Stimulated activated naive CD8-positive, alpha-beta T cell treated with anti-CD3 and anti-CD28 coated beads, Interleukin-15, Interleukin-2, amounts not matched to agents 100 U/mL and 50 U/mL, for 24 hours (primary cell): Measurements from ENCODE around the gene MLXIPL.
"Not testable (repeated sequence)": the region's sequence is repeated elsewhere in the genome, so short reads cannot be mapped to it uniquely, and the experiment has no call there.

Source experiments
- ATAC-seq: fragments of 150-1000 bp; cut with Tn5 transposase; one replicate; pipeline ENCODE4 v1.10.0; 2021
- DNase-seq: peaks from one replicate; pipeline ENCODE4 v3.0.0; 2021

The MLXIPL gene

DNA sequence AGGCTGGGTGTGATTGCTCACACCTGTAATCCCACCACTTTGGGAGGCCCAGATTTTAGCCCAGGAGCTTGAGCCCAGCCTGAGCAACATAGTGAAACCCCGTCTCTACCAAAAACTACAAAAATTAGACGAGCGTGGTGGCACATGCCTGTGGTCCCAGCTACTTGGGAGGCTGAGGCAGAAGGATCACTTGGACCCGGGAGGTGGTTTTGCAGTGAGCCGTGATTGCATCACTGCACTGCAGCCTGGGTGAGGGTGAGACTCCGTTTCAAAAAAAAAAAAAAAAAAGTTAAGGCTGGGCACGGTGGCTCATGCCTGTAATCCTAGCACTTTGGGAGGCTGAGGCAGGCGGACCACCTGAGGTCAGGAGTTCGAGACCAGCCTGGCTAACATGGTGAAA is 43.3 kb downstream of the MLXIPL start:
- not testable (repeated sequence) for ATAC-seq, DNase-seq

GRCh38 chr7:73578342-73579128 is 45.8 kb downstream of the MLXIPL start, which contains the start of gene TBL2:
Gene TBL2, minus strand, starts transcription at chr7:73578579. Its CDS starts 30 bp downstream, at chr7:73578549.
- ATAC-seq, result peak; percentile 93
- DNase-seq, result peak; percentile 100

GRCh38 chr7:73577627-73578341 is 46.5 kb downstream of the MLXIPL start:
- DNase-seq (no peak), ATAC-seq (no peak)

DNA sequence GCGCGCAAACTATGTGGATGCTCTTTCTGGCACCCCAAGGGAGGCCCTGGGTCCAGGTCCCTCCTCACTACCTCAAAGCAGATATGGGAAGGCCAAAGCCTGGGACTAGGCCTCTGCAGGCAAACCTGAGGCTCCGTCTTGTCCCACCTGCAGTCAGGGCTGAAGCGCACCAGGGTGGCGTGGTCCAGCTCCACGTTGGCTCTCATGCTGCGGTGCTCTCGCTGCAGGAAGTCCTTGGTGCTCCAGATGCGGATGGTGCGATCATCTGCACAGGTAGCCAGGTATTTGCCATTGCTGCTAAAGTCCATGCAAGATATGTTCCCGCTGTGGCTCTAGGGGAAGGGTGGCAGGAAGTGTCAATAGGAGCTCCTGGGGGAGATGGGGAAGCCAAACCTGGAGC is 50.5 kb downstream of the MLXIPL start:
- DNase-seq (no peak), ATAC-seq (no peak)

- ATAC-seq, result no peak
Observed at GRCh38 chr7:73573276-73573675, 51.0 kb downstream of the MLXIPL start.

DNA sequence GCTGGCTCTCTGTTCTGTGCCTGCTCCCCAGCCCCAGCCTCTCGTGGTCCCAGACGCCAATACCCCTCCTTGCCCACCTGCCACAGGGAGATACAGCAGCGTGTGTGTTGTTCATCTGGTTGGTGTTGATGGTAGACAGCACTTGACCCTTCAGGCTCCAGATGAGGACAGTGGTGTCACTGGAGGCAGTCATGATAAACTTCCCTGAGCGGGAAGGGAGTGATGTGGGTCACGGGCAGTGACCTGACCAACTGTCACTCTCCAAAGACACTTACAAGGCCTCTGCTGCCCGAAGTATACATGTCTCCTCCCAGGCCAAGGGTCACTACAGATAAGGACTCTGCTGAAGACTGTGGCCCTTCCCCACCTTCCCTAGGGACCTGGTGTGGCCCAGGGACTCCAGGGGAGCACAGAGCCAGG is 51.5 kb downstream of the MLXIPL start:
- ATAC-seq (no peak), DNase-seq (no peak)

More at GRCh38 chr7:73573276-73573675, 51.0 kb downstream of the MLXIPL start:
- DNase-seq, result no peak

DNA sequence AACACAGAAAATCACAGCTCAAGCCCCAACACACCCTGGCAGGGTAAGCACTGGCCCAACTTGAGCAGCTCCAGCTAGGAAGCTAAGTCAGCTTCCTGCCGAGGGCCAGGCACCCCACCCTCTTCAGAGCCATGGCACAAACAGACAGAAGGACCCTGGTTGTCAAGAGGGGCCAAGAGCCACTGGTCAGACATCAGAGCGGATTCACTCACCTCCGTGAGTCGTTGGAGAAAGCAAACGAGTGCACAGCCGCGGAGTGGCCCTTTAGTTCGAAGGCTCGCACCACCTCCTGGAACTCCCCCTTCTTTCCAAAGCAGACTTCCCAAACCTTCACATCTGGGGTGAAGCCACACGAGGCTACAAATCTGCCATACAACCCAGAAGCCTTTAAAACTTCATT is 53.3 kb downstream of the MLXIPL start:
- no peak for DNase-seq
- no peak for ATAC-seq

DNA sequence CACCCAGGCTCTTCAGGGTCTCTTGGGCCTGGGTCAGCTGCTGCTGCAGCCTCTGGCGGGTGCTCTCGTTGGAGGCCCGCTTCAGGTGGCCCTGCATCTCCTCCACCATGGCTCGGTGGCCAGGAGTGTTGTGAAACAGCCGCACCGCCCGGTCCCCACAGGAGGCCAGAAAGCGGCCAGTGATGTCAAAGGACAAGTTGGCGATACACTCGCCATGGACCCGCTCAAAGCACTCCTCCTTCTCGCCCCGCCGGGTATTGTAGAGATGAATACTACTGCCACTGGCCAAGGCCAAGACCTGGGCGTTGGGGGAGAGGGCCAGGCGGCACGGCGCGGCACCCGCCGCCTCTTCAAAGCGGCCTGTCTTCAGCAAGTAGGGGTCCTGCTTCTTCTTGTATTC is 53.8 kb downstream of the MLXIPL start:
- ATAC-seq, result no peak
- no peak for DNase-seq

- DNase-seq (no peak), ATAC-seq (no peak)
Observed at GRCh38 chr7:73569042-73569608, 55.2 kb downstream of the MLXIPL start.

DNA sequence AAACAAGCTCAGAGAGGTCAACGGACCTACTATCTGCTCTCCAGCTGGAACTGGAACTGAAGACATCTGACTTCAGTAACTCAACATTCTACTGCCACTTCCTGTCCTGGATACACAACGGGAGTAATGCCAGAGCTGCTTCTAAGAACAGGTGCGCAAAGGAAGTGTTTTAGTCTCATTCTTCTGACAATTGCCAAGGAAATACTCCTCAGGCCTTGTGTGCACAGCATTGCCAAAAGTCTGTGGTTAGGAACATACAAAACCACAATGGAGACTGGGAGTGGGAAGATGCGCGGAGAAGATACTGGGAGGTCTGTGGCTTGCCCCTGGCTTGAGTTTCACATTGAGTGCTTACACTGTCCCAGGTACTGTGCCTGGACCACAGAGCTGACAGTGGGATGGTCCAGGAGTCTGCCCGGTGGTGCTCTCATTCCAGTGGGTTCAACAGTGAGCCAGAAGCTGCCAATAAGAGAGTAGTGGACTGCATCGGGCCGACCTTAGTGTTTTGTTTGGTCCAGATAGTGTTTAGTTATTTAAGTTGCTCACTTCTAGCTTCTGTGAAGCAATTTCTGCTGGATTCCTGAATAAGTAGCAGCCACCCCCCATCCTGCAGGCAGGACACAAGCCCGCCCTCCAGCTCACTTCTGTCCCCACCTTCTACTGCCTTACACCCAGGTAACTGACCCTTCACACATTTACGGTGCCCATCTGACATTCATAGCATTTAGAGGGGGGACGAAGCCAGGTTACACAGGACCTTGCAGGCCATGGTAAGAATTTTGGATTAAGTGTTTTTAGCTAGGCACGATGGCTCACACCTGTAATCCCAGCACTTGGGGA is 56.3 kb downstream of the MLXIPL start:
- DNase-seq (no peak), ATAC-seq (no peak)

DNA sequence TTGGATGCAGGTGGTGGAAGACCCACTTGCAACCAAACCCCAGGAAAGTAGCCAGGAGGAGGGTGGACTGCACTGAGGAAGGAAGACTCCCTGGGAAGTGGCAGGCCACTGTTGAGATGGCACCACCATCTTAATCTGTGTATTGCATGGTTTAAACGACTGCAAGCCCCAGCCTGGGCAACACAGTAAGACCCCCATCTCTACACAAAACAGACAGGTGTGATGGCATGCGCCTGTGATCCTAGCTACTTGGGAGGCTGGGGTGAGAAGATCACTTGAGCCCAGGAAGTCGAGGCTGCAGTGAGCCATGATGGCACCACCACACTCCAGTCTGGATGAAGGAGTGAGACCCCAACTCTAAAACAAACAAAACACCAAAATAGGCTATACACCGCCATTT is 57.2 kb downstream of the MLXIPL start:
- no peak for DNase-seq
- ATAC-seq, result no peak

- DNase-seq, ATAC-seq: not testable (repeated sequence)
Observed at GRCh38 chr7:73566431-73566830, 57.9 kb downstream of the MLXIPL start.

DNA sequence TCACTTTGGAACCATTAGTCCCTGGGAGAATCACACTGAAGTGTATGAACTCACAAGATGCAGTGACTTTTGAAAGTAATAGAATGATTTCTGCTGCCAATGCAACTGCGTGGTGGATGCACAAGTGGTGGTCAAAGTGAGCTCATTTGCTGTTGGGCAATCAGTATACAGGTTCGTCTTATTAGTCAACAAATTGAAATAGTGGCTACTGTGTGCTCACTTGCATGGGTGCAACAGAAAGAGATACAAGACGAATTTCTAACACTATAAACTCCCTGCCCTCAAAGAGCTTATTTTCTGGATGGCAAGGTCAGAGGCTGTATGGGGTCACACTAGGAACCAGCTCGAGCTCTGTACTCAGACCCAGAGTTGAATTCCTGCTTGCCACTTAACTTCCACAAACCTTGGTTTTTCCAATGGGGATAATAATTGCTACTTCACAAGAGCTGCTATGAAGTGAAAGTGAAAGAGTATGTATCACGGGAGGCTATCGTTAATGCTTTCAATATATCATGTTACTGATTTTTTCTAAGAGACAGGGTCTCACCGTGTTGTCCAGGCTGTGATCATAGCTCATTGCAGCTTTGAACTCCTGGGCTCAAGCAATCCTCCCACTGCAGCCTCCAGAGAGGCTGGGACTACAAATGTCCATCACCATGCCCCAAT is 58.5 kb downstream of the MLXIPL start:
- no peak for DNase-seq
- ATAC-seq, result no peak

DNA sequence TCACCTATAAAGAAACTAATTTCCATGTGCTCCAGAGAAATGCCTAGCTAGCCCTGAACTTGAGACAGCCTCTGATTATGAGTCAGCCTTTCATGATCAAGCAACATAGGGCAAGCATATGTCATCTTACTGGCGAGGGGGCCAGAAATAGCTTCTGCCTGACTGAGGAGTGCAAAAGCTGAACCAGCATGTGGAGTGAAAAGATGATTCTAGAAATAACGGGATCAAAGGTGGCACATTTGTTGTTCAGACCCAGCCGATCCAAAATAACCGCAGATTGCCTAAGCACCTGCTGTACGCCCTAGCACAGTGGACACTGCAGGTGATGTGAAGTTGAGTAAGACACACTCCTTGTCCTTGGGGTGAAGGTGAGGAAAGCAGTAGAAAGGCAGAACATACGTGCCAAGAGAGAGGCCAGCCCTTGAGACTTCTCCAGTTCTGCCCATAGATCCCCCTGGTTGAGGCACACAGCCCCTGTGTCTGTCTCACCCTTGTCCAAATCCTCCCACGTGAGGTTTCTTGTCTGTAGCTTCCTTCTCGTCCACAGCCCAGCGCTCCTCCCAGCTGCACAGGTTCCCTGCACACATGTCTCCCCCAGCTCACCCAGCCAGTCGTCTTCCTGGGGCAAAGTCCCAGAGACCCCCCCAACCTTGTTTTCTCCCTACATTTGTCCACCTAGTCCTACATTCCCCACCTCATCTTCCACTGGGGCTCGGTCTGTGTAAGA is 64.0 kb downstream of the MLXIPL start:
- no peak for DNase-seq
- no peak for ATAC-seq

- peak; percentile 55 for ATAC-seq
- peak; percentile 83 for DNase-seq
Observed at GRCh38 chr7:73557397-73558257, 66.7 kb downstream of the MLXIPL start, which contains the start of gene BCL7B. Gene BCL7B, minus strand, starts transcription at chr7:73557690. Its CDS starts 112 bp downstream, at chr7:73557578.

GRCh38 chr7:73557108-73557396 is 67.3 kb downstream of the MLXIPL start:
- peak; percentile 94 for ATAC-seq
- peak; percentile 94 for DNase-seq

- no peak for DNase-seq
- ATAC-seq, result no peak
Observed at GRCh38 chr7:73556208-73557107, 67.9 kb downstream of the MLXIPL start.

DNA sequence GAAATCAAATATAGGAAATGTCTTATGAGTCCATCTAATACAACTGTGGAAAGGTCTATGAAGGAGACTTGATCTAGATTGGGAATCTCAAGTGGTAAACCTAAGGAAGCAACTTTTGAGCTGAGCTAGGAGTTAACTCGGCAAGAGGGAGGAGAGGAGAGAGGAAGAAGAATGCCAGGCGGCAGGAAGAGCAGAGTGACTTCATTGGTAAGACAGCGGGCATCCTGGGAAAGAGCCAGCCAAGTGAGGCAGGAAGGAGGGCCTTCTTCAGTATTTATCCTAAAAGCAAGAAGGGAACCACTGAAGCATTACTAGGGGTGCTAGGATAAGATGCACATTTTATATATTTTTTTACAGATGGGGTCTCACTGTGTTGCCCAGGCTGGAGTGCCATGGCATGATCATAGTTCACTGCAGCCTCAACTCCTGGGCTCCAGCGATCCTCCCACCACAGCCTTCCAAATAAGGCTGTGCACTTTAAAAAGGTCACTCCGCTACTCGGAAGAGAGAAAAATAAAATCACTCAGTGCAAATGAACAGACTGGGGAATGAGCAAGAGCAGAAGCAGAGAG is 68.8 kb downstream of the MLXIPL start:
- no peak for ATAC-seq
- no peak for DNase-seq

- not testable (repeated sequence) for DNase-seq, ATAC-seq
Observed at GRCh38 chr7:73550093-73550492, 74.2 kb downstream of the MLXIPL start.
